Ovary (tissue), 9 donors: Measurements from ENCODE around the gene TTC22. TPM values are rescaled to one million over a fixed set of nuclear protein-coding genes. Genes with fewer than 3 reads are reported as not detected.
"Not testable (repeated sequence)": the region's sequence is repeated elsewhere in the genome, so short reads cannot be mapped to it uniquely, and the experiment has no call there.

Experiments used
- DNase-seq, 5 donors: peaks; one replicate each; pipeline ENCODE4 v3.0.0-alpha.2; 2019 to 2020
- H3K27ac ChIP-seq, 2 donors: fragments of 200-600 bp; one replicate each; pipeline versions ENCODE4 v1.5.1 to v1.8.0; 2019 to 2022
- H3K27me3 ChIP-seq: fragments of 200-600 bp; one replicate; pipeline ENCODE4 v1.8.0; 2022
- H3K36me3 ChIP-seq: fragments of 200-600 bp; sonication (generic); one replicate; pipeline ENCODE4 v1.5.1; 2019
- H3K4me1 ChIP-seq: one replicate; pipeline ENCODE4 v1.8.1; 2013; ENCODE audit warnings: mild to moderate bottlenecking, moderate library complexity; ENCODE audit not compliant: insufficient read depth
- H3K4me3 ChIP-seq: fragments of 200-600 bp; sonication (generic); one replicate; pipeline ENCODE4 v1.5.1; 2017
- H3K9me3 ChIP-seq, 2 donors: fragments of 200-600 bp in 1 of 2; sonication (generic) in 1 of 2; one replicate each; pipeline versions ENCODE4 v1.5.1 to v1.8.1; 2013 to 2019; ENCODE audit warnings: mild to moderate bottlenecking in 1 of 2, moderate library complexity in 1 of 2
- EP300 ChIP-seq: sonication (generic); formaldehyde crosslinking; IDR thresholded peaks from one replicate; pipeline ENCODE4 v1.6.1; 2017; ENCODE audit warnings: antibody characterized with exemption
- POLR2A ChIP-seq: fragments of 450-650 bp; IDR thresholded peaks from one replicate; pipeline ENCODE4 v1.6.1; 2017; ENCODE audit warnings: antibody characterized with exemption, mild to moderate bottlenecking, moderate library complexity
- WGBS, 3 donors: extraction: QIAGEN DNeasy Blood & Tissue Kit in 1 of 3; methylation state at CpG; one replicate each; pipeline versions ENCODE4 v1.1.5 to v1.1.7; 2013 to 2017; 5-methylcytosine and 5-hydroxymethylcytosine counted together
- intact Hi-C, 4 donors: fragments of 100-400 bp; cut with DNase I; formaldehyde crosslinking; loops; one replicate each; pipeline versions ENCODE4 v1.11.0 to v1.15.1; 2022 to 2023
- polyA plus RNA-seq, 2 donors: library from polyadenylated mRNA; stranded (reverse); fragments of 200-250 nt in 1 of 2; fragments of 350-450 nt in 1 of 2; fragmentation: Illumina TruSeq in 1 of 2; extraction: RNeasy Lipid Tissue Mini Kit (QIAGEN cat#74804) in 1 of 2; gene quantifications; one replicate each; pipeline ENCODE4 v1.2.3, GENCODE V29; 2013 to 2014
- total RNA-seq, 7 donors: library from RNA; depleted of rRNA in 2 of 7; stranded (reverse); fragments of >200 nt in 2 of 7; fragmentation: NEBNext Ultra II Directional in 3 of 7; extraction: Animal tissue kit (Norgen Biotek cat#: 25700) in 3 of 7; gene quantifications; one replicate each; pipeline versions ENCODE4 v1.1.0 to v1.2.4, GENCODE V29; 2016 to 2023
- TF ChIP-seq, protein P1 (sequence below), 3 donors: fragments of 450-650 bp in 2 of 3; fragments of 200-600 bp in 1 of 3; IDR thresholded peaks; one replicate each; pipeline versions ENCODE4 v1.5.1 to v1.8.0; 2016 to 2022; ENCODE audit warnings: antibody characterized with exemption in 3 of 3, mild to moderate bottlenecking in 1 of 3
- donor health status: DM: no; HTN: no; CAD: no; lungs with moderate emphysema.
- donor health status: DM: no; HTN: no; CAD: no.
- donor health status: Bipolar disorder and iron deficiency.
- donor health status: DM: yes; HTN: yes; CAD: no.
- donor health status: DM: no; HTN: no; CAD: no.
- donor health status: DM: yes; HTN: yes; CAD: no.

The TTC22 gene
- total and polyA plus RNA-seq, 9 donors, result 0.13 to 9.1 (median 0.83) TPM

DNA sequence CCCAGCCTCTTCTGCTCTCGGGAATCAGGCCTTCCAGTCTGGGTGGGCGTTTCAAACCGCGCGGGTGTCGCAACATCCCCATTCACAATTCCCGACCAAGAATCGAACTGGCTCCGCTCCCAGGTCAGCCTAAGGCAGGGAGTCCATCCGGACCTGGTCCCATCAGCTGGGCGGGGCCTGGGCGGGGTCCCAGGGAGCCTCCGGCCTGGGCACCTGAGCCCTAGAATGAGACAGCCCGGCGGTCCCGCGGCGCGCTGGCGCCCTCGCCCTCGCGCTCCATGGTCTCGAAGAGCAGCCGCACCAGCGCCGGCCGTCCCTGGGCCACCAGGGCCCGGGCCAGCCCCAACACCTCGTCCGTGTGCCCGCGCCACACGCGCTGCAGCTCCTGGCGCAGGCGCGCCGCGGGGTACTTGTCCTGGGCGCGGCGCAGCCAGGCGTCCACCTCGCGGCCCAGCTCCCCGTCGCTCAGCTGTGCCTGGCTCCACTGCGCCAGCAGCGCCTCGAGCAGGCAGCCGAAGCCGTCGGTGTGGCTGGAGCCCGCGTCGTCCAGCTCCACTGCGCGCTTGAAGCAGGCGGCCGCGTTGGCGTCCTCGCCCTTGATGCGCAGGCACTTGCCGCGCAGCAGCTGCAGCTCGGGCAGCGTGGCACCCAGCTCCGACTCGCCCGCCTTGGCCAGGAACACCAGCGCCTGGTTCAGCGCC is 19.9 kb downstream of the TTC22 start:
- H3K4me1 ChIP-seq, result no peaks in the 10 kb centered on the region
- 13 to 22% (median 14%) methylated on average over 59 to 74 of the region's 74 CpGs for whole genome bisulfite sequencing, 3 donors
- no peaks in the 10 kb centered on the region for H3K9me3 ChIP-seq
- no peak overlapping the region for H3K27ac ChIP-seq
- DNase-seq, result no peak
- intact Hi-C loops, result no loop called here
- no peaks in the 10 kb centered on the region for H3K36me3 ChIP-seq
- no peaks in the 10 kb centered on the region for H3K27me3 ChIP-seq
- H3K4me3 ChIP-seq, result no peak overlapping the region
- TF ChIP-seq POLR2A, result no peak
- TF ChIP-seq, protein P1, sequence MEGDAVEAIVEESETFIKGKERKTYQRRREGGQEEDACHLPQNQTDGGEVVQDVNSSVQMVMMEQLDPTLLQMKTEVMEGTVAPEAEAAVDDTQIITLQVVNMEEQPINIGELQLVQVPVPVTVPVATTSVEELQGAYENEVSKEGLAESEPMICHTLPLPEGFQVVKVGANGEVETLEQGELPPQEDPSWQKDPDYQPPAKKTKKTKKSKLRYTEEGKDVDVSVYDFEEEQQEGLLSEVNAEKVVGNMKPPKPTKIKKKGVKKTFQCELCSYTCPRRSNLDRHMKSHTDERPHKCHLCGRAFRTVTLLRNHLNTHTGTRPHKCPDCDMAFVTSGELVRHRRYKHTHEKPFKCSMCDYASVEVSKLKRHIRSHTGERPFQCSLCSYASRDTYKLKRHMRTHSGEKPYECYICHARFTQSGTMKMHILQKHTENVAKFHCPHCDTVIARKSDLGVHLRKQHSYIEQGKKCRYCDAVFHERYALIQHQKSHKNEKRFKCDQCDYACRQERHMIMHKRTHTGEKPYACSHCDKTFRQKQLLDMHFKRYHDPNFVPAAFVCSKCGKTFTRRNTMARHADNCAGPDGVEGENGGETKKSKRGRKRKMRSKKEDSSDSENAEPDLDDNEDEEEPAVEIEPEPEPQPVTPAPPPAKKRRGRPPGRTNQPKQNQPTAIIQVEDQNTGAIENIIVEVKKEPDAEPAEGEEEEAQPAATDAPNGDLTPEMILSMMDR (IDR thresholded peaks at IDR 0.05), result no peak
- no peak for TF ChIP-seq EP300

DNA sequence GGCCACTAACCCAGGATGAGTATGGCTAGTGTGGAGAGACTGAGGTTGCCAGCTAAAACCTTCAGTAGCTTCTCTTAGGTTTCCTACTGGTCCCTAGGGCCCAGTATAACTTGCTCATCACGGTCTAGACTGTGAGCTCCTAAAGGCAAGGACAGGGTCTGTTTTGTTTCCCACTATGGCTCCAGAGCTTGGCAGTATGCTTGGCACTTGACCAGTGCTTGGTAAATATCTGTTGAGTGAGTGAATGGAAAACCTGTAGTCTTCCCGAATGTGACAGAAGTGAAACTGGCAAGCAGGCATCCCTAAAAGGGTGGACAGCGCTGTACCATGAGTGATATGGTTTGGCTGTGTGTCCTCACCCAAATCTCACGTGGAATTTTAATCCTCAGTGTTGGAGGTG is 23.7 kb downstream of the TTC22 start:
- DNase-seq, result no peak
- WGBS, 3 donors, result 67 to 87% (median 80%) methylated on average over 4 of the region's 4 CpGs
- H3K4me3 ChIP-seq, result no peak overlapping the region
- no peak overlapping the region for H3K27ac ChIP-seq
- TF ChIP-seq, protein P1 (IDR thresholded peaks at IDR 0.05), result no peak
- TF ChIP-seq POLR2A, result no peak
- TF ChIP-seq EP300, result no peak
- no peaks in the 10 kb centered on the region for H3K9me3 ChIP-seq
- intact Hi-C loops, result no loop called here
- no peaks in the 10 kb centered on the region for H3K4me1 ChIP-seq
- no peaks in the 10 kb centered on the region for H3K27me3 ChIP-seq
- no peaks in the 10 kb centered on the region for H3K36me3 ChIP-seq

DNA sequence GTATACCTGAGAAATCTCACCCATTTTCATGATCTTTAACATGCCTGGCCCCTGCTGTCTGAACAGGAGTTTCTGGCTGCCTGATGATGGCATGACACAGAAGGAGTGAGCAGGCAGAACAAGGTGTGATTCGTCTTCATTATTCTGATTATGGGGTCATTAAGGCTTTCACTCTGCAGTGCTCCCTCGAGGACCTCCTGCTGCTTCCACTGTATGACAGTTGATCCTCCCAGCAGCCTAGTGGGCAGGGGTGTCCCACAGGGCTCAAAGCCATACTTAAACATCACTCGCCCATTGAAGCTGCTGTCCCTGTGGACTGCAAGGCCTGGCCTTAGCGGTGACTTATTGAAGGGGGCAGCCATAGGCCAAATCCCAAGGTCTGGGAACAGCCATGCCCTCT is 24.1 kb downstream of the TTC22 start:
- 67 to 80% (median 80%) methylated on average over 4 of the region's 4 CpGs for WGBS, 3 donors

DNA sequence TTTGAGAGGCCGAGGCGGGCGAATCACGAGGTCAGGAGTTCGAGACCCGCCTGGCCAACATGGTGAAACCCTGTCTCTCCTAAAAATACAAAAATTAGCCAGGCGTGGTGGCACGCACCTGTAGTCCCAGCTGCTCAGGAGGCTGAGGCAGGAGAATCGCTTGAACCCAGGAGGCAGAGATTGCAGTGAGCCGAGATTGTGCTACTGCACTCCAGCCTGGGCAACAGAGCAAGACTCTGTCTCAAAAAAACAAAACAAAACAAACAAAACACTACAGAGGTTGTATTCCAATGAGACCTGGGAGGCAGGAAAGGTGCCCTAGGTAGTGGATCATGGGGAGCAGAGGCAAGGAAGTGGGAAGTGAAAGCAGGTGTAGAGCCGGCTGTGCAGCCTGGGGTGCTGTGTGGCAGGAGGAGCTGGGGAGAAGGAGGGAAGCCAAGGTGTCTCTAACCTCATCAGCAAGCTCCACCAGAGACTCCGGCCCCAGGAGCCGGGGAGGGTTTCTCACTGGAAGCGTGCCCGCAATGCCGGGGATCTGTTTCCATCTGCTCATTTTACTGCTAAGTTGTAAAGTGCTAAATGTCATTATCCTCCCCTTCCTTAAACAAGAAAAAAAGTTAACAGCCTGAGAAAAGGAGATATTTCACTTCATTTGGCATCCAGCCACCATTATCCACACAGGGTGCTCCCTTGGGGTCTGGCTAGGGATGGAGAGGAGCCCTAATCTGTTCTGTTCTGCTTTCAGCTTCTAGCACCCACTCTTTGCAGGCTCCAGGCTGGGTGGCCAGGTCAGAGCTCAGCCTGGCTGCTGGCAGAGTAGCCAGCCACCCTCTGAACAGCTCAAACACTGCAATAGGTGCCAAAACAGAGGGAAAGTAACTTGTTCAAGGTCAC is 25.0 kb downstream of the TTC22 start:
- H3K36me3 ChIP-seq, H3K4me3 ChIP-seq, H3K27ac ChIP-seq, H3K4me1 ChIP-seq, DNase-seq, H3K9me3 ChIP-seq, H3K27me3 ChIP-seq, intact Hi-C loops: not testable (repeated sequence)
- WGBS, 3 donors, result 52 to 56% (median 55%) methylated on average over 16 of the region's 16 CpGs

More for the DNA sequence above, 24.1 kb downstream of the TTC22 start:
- H3K9me3 ChIP-seq, result no peaks in the 10 kb centered on the region
- no peak for DNase-seq
- H3K27me3 ChIP-seq, result no peaks in the 10 kb centered on the region
- H3K27ac ChIP-seq, result no peak overlapping the region
- intact Hi-C loops, result no loop called here
- H3K4me3 ChIP-seq, result no peak overlapping the region
- TF ChIP-seq POLR2A (no peak), EP300 (no peak)
- TF ChIP-seq, protein P1 (IDR thresholded peaks at IDR 0.05), result no peak
- no peaks in the 10 kb centered on the region for H3K36me3 ChIP-seq
- H3K4me1 ChIP-seq, result no peaks in the 10 kb centered on the region
